Activated T-cell treated with anti-CD3 and anti-CD28 coated beads, Interleukin-2, amount 50 U/mL, for 24 hours (primary cell): ENCODE results near the gene EPM2AIP1.
"Not testable (repeated sequence)": the region's sequence is repeated elsewhere in the genome, so short reads cannot be mapped to it uniquely, and the experiment has no call there.

ENCODE experiments used
- DNase-seq: peaks from one replicate; pipeline ENCODE4 v3.0.0-alpha.2; 2020
- H3K27ac Mint-ChIP-seq: 2 replicates; pipeline ENCODE4 v1.8.0; 2020; ENCODE audit warnings: mild to moderate bottlenecking, mixed read lengths
- H3K27me3 Mint-ChIP-seq: 2 replicates; pipeline ENCODE4 v1.8.0; 2020; ENCODE audit warnings: mixed read lengths
- H3K36me3 Mint-ChIP-seq: 2 replicates; pipeline ENCODE4 v1.8.0; 2020; ENCODE audit warnings: low read depth, mixed read lengths
- H3K4me1 Mint-ChIP-seq: 2 replicates; pipeline ENCODE4 v1.8.0; 2020; ENCODE audit warnings: low read depth, mixed read lengths
- H3K4me3 Mint-ChIP-seq: 2 replicates; pipeline ENCODE4 v1.8.0; 2020; ENCODE audit warnings: mild to moderate bottlenecking, moderate library complexity, mixed read lengths
- H3K9me3 Mint-ChIP-seq: 2 replicates; pipeline ENCODE4 v1.8.0; 2020; ENCODE audit warnings: mixed read lengths

The EPM2AIP1 gene

GRCh38 chr3:36992806-36993325, at the start of gene EPM2AIP1:
Gene EPM2AIP1, minus strand, starts transcription at chr3:36993131. Its CDS starts 54 bp downstream, at chr3:36993077.
- H3K4me3 Mint-ChIP-seq = no peak within 1 kb of the TSS
- no peaks in the 10 kb centered on the region for H3K27me3 Mint-ChIP-seq
- no peak within 1 kb of the TSS for H3K27ac Mint-ChIP-seq
- peaks cover 52% of the 10 kb centered on the region for H3K4me1 Mint-ChIP-seq
- no peaks in the 10 kb centered on the region for H3K9me3 Mint-ChIP-seq
- H3K36me3 Mint-ChIP-seq = peaks cover 40% of the 10 kb centered on the region
- peak; percentile 90 for DNase-seq

- peaks cover 86% of the 10 kb centered on the region for H3K36me3 Mint-ChIP-seq
- H3K27ac Mint-ChIP-seq = not testable (repeated sequence)
These were observed 49.8 kb upstream of the EPM2AIP1 start for GRCh38 chr3:37042712-37043111.

GRCh38 chr3:37041546-37042195, 48.7 kb upstream of the EPM2AIP1 start:
- Mint-ChIP-seq H3K27me3 (no peaks in the 10 kb centered on the region), H3K36me3 (peaks cover 83% of the 10 kb centered on the region), H3K9me3 (no peaks in the 10 kb centered on the region), H3K4me3 (no peak overlapping the region), H3K4me1 (peaks cover 1% of the 10 kb centered on the region), H3K27ac (no peak overlapping the region)
- DNase-seq = no peak

More at GRCh38 chr3:37042712-37043111, 49.8 kb upstream of the EPM2AIP1 start:
- not testable (repeated sequence) for DNase-seq, H3K4me3 Mint-ChIP-seq, H3K27me3 Mint-ChIP-seq, H3K9me3 Mint-ChIP-seq, H3K4me1 Mint-ChIP-seq

DNA sequence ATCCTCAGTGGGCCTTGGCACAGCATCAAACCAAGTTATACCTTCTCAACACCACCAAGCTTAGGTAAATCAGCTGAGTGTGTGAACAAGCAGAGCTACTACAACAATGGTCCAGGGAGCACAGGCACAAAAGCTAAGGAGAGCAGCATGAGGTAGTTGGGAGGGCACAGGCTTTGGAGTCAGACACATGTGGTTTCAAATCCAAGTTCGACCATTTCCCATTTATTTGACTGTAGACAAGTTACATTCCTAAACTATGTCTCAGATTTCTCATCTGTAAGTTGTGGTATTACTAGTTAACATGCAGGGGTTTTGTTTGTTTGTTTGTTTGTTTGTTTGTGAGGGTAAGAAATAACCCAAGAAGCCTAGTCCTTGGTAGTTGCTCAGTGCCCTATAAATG, 47.3 kb upstream of the EPM2AIP1 start:
- DNase-seq = no peak
- H3K27me3 Mint-ChIP-seq = no peaks in the 10 kb centered on the region
- no peak overlapping the region for H3K4me3 Mint-ChIP-seq
- peaks cover 1% of the 10 kb centered on the region for H3K4me1 Mint-ChIP-seq
- H3K27ac Mint-ChIP-seq = peak overlapping the region; percentile 51
- H3K36me3 Mint-ChIP-seq = peaks cover 88% of the 10 kb centered on the region
- peaks cover 2% of the 10 kb centered on the region for H3K9me3 Mint-ChIP-seq

- peaks cover 6% of the 10 kb centered on the region for H3K9me3 Mint-ChIP-seq
- H3K27me3 Mint-ChIP-seq = no peaks in the 10 kb centered on the region
- H3K4me3 Mint-ChIP-seq = no peak overlapping the region
- H3K36me3 Mint-ChIP-seq = peaks cover 90% of the 10 kb centered on the region
- H3K4me1 Mint-ChIP-seq = peaks cover 1% of the 10 kb centered on the region
- no peak for DNase-seq
- no peak overlapping the region for H3K27ac Mint-ChIP-seq
These were observed 46.4 kb upstream of the EPM2AIP1 start for GRCh38 chr3:37039161-37039846.

DNA sequence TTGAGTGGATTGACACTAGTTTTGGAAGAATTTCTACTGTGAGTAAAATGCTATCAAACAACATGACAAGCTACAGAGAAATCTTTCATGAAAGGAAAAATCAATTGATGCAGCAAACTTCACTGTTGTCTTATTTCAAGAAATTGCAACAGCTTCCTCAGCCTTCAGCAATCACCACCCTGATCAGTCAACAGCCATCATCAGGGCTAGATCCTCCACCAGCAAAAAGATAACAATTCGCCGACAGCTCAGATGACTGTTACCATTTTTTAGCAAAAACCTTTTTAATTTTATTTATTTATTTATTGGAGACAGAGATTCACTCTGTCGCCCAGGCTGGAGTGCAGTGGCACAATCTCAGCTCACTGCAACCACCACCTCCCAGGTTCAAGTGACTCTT, 44.4 kb upstream of the EPM2AIP1 start:
- Mint-ChIP-seq H3K9me3 (peaks cover 6% of the 10 kb centered on the region), H3K27ac (no peak overlapping the region), H3K4me3 (no peak overlapping the region), H3K4me1 (peaks cover 1% of the 10 kb centered on the region), H3K27me3 (no peaks in the 10 kb centered on the region), H3K36me3 (peaks cover 95% of the 10 kb centered on the region)
- no peak for DNase-seq

DNA sequence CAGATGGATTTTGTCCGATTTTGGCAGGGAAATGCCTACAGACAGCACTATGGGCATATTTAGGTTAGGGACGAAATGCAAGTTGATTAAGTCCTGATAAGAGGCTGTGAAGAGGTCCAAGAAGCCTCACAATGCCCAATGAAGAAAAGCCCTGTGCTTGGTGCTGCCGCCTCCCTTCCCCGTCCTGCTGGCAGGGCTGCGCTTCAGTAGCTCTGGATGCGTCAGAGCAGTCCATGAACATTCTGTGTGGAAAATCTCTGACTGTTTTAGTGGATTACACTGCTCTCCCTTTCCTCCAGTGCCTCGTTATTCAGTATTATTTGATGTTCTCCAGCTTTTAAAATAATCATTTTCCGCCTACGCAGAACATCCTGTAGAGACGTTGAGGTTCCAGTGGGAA, 40.0 kb upstream of the EPM2AIP1 start:
- Mint-ChIP-seq H3K36me3 (peaks cover 94% of the 10 kb centered on the region), H3K27ac (no peak overlapping the region), H3K27me3 (no peaks in the 10 kb centered on the region), H3K4me1 (peaks cover 1% of the 10 kb centered on the region), H3K4me3 (no peak overlapping the region), H3K9me3 (peaks cover 6% of the 10 kb centered on the region)
- DNase-seq = no peak

GRCh38 chr3:37031096-37031682, 38.3 kb upstream of the EPM2AIP1 start:
- no peak overlapping the region for H3K27ac Mint-ChIP-seq
- H3K9me3 Mint-ChIP-seq = peaks cover 6% of the 10 kb centered on the region
- no peaks in the 10 kb centered on the region for H3K27me3 Mint-ChIP-seq
- no peak for DNase-seq
- H3K36me3 Mint-ChIP-seq = peaks cover 96% of the 10 kb centered on the region
- H3K4me3 Mint-ChIP-seq = no peak overlapping the region
- no peaks in the 10 kb centered on the region for H3K4me1 Mint-ChIP-seq

DNA sequence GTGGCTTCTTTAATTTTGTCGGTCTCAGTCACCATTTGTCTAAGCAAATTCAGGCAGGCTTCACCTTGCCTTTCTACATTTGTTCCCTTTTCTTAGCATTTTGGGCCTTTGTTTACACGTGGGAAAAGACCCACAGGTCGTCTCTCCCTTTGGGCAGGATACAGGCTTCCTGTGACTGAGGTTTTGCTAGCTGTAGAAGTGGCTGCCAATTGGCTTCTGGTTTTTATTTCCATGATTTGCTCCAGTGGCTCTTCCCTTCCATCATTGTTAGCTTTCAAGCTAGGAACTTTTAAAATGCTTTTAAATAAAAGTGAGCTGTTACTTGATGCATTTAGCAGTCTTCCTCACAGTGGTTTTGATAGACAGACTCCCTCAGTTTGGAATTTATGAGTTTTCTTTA, 37.7 kb upstream of the EPM2AIP1 start:
- Mint-ChIP-seq H3K4me3 (no peak overlapping the region), H3K9me3 (peaks cover 6% of the 10 kb centered on the region), H3K36me3 (peaks cover 96% of the 10 kb centered on the region), H3K4me1 (no peaks in the 10 kb centered on the region), H3K27ac (no peak overlapping the region), H3K27me3 (no peaks in the 10 kb centered on the region)
- no peak for DNase-seq

GRCh38 chr3:37029516-37030163, 36.7 kb upstream of the EPM2AIP1 start:
- H3K27ac Mint-ChIP-seq = no peak overlapping the region

DNA sequence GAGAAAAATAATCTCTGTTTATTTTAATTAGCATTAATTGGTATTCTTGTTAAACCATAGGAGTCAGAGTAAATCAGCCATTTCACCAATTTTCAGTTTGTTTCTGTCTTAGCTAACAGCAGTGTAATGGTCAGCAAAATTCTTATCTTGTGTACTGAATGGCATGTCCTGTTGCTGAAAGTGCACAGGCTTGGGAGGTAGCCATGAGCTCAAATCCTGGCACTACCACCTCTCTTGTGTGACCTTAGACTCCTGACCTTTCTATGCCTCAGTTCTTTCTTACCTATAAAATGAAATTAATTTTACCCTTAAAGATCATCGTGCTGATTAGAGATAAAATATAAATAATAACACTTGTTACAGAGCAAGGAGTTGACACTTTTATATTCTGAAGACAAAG, 36.2 kb upstream of the EPM2AIP1 start:
- Mint-ChIP-seq H3K4me3 (no peak overlapping the region), H3K27me3 (no peaks in the 10 kb centered on the region), H3K27ac (no peak overlapping the region), H3K4me1 (peaks cover 5% of the 10 kb centered on the region), H3K9me3 (no peaks in the 10 kb centered on the region), H3K36me3 (peaks cover 93% of the 10 kb centered on the region)
- no peak for DNase-seq

More at GRCh38 chr3:37029516-37030163, 36.7 kb upstream of the EPM2AIP1 start:
- Mint-ChIP-seq H3K4me3 (no peak overlapping the region), H3K4me1 (peaks cover 4% of the 10 kb centered on the region), H3K36me3 (peaks cover 92% of the 10 kb centered on the region), H3K9me3 (no peaks in the 10 kb centered on the region), H3K27me3 (no peaks in the 10 kb centered on the region)
- no peak for DNase-seq

- Mint-ChIP-seq H3K4me3 (no peak overlapping the region), H3K27me3 (no peaks in the 10 kb centered on the region), H3K9me3 (no peaks in the 10 kb centered on the region), H3K27ac (no peak overlapping the region), H3K4me1 (peaks cover 5% of the 10 kb centered on the region), H3K36me3 (peaks cover 93% of the 10 kb centered on the region)
- DNase-seq = no peak
These were observed 35.4 kb upstream of the EPM2AIP1 start for GRCh38 chr3:37028329-37028728.

DNA sequence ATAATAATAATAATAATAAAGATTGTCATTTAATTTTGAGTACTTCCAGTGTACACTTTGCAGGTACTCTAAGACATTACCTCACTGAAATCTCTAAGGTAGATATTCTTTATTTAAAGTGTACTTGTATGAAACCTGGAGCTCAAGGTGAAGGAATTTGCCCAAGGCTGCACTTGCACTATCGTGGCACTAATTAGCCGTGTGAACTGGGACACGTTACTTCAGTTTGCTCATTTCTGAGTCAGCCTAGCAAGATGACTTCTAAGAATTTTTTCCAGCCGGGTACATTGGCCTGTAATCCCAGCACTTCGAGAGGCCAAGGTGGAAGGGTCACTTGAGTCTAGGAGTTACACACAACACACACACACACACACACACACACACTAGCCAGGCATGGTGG, 33.9 kb upstream of the EPM2AIP1 start:
- Mint-ChIP-seq H3K36me3 (peaks cover 93% of the 10 kb centered on the region), H3K9me3 (no peaks in the 10 kb centered on the region), H3K4me3 (no peak overlapping the region), H3K27me3 (no peaks in the 10 kb centered on the region), H3K4me1 (peaks cover 5% of the 10 kb centered on the region), H3K27ac (no peak overlapping the region)
- DNase-seq = no peak

DNA sequence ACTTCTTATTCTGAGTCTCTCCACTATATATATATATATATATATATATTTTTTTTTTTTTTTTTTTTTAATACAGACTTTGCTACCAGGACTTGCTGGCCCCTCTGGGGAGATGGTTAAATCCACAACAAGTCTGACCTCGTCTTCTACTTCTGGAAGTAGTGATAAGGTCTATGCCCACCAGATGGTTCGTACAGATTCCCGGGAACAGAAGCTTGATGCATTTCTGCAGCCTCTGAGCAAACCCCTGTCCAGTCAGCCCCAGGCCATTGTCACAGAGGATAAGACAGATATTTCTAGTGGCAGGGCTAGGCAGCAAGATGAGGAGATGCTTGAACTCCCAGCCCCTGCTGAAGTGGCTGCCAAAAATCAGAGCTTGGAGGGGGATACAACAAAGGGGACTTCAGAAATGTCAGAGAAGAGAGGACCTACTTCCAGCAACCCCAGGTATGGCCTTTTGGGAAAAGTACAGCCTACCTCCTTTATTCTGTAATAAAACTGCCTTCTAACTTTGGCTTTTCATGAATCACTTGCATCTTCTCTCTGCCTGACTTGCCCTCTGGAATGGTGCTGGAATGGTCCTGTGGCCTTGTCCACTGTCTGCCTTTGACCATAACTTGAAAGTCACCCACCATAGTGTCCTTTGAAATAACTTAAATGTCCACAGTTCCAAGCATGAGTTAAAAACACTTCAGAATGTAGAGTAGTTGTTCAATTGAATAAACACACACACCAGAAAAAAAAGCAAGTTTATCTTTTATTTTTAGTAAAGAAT, 32.8 kb upstream of the EPM2AIP1 start:
- H3K36me3 Mint-ChIP-seq = peaks cover 93% of the 10 kb centered on the region
- H3K27me3 Mint-ChIP-seq = no peaks in the 10 kb centered on the region
- H3K27ac Mint-ChIP-seq = no peak overlapping the region
- H3K4me1 Mint-ChIP-seq = peaks cover 5% of the 10 kb centered on the region
- DNase-seq = no peak
- no peaks in the 10 kb centered on the region for H3K9me3 Mint-ChIP-seq
- no peak overlapping the region for H3K4me3 Mint-ChIP-seq
